Activated B cell treated with CpG ODN at 0.5 μM for 24 hours (primary cell): ENCODE results near the gene OTUB2. TPM values are rescaled to one million over a fixed set of nuclear protein-coding genes. Genes with fewer than 3 reads are reported as not detected.

Experiments used
- ATAC-seq: fragments of 200-7000 bp; cut with Tn5 transposase; one replicate; pipeline ENCODE4 v1.10.0; 2021; ENCODE audit warnings: low read depth, mild to moderate bottlenecking, moderate library complexity
- CTCF ChIA-PET: fragments of 350-600 bp; sonication (Branson Sonifier 250); formaldehyde crosslinking; loops from one replicate; lab custom pipeline; 2021; ENCODE audit warnings: antibody characterized with exemption; lab: Charles Lee
- POLR2A ChIA-PET: fragments of 350-600 bp; sonication (Branson Sonifier 250); formaldehyde crosslinking; loops from one replicate; lab custom pipeline; 2021; ENCODE audit warnings: antibody characterized with exemption; lab: Charles Lee
- DNase-seq: peaks from one replicate; pipeline ENCODE4 v3.0.0; 2022
- H3K27ac Mint-ChIP-seq: one replicate; pipeline ENCODE4 v1.8.0; 2020; ENCODE audit warnings: mixed read lengths
- H3K27me3 Mint-ChIP-seq: one replicate; pipeline ENCODE4 v1.8.0; 2021; ENCODE audit warnings: mixed read lengths
- H3K36me3 Mint-ChIP-seq: one replicate; pipeline ENCODE4 v1.8.0; 2021; ENCODE audit warnings: low read depth, mixed read lengths
- H3K4me1 Mint-ChIP-seq: one replicate; pipeline ENCODE4 v1.8.0; 2021; ENCODE audit warnings: mixed read lengths
- H3K4me3 Mint-ChIP-seq: one replicate; pipeline ENCODE4 v1.8.0; 2020; ENCODE audit warnings: mild to moderate bottlenecking, mixed read lengths
- H3K9me3 Mint-ChIP-seq: one replicate; pipeline ENCODE4 v1.8.0; 2020; ENCODE audit warnings: mixed read lengths
- CTCF ChIP-seq: fragments of 200-600 bp; IDR thresholded peaks from one replicate; pipeline ENCODE4 v1.8.0; 2022; ENCODE audit warnings: antibody characterized with exemption, mild to moderate bottlenecking
- intact Hi-C: fragments of 100-400 bp; cut with micrococcal nuclease; formaldehyde crosslinking; loops from one replicate; pipeline ENCODE4 v1.15.1; 2024
- total RNA-seq: library from RNA; stranded (reverse); gene quantifications from 2 replicates; pipeline ENCODE4 v1.2.3, GENCODE V29; 2022

Gene OTUB2
- total RNA-seq, 1 donor from 2014 or later, result not detected

- Mint-ChIP-seq H3K4me1 (no peaks in the 10 kb centered on the region), H3K27me3 (no peaks in the 10 kb centered on the region), H3K36me3 (peaks cover 84% of the 10 kb centered on the region), H3K9me3 (no peaks in the 10 kb centered on the region), H3K27ac (no peak overlapping the region), H3K4me3 (no peak overlapping the region)
- DNase-seq (no peak), ATAC-seq (no peak)
- intact Hi-C loops, result no loop called here
- ChIA-PET POLR2A (no interaction called here), CTCF (interaction anchor here (0.6 to 3.0 kb wide), 3 partner anchors 13 to 131 kb away, joined by 3 to 10 read pairs (median 3); no protein-coding TSS in a partner anchor)
- no peak for TF ChIP-seq CTCF
Measured at GRCh38 chr14:94048691-94049624, 22.8 kb downstream of the OTUB2 start.

GRCh38 chr14:94049625-94050023 lies 23.5 kb downstream of the OTUB2 start:
- DNase-seq, result no peak

GRCh38 chr14:94050231-94050880 lies 24.2 kb downstream of the OTUB2 start:
- ChIA-PET POLR2A (no interaction called here), CTCF (interaction anchor here (3.0 kb wide), 1 partner anchor 14 kb away, joined by 10 read pairs; no protein-coding TSS in a partner anchor)
- DNase-seq (no peak), ATAC-seq (no peak)
- Mint-ChIP-seq H3K36me3 (peaks cover 84% of the 10 kb centered on the region), H3K27me3 (no peaks in the 10 kb centered on the region), H3K9me3 (no peaks in the 10 kb centered on the region), H3K4me3 (no peak overlapping the region), H3K27ac (no peak overlapping the region), H3K4me1 (no peaks in the 10 kb centered on the region)
- intact Hi-C loops, result no loop called here
- no peak for TF ChIP-seq CTCF

More at GRCh38 chr14:94049625-94050023, 23.5 kb downstream of the OTUB2 start:
- ATAC-seq, result no peak
- intact Hi-C loops, result no loop called here
- ChIA-PET POLR2A (no interaction called here), CTCF (interaction anchor here (0.6 to 3.0 kb wide), 2 partner anchors 13 to 130 kb away, joined by 3 to 10 read pairs; no protein-coding TSS in a partner anchor)
- H3K36me3 Mint-ChIP-seq, result peaks cover 84% of the 10 kb centered on the region
- H3K4me3 Mint-ChIP-seq, result no peak overlapping the region
- H3K4me1 Mint-ChIP-seq, result no peaks in the 10 kb centered on the region
- no peaks in the 10 kb centered on the region for H3K27me3 Mint-ChIP-seq
- no peak overlapping the region for H3K27ac Mint-ChIP-seq
- TF ChIP-seq CTCF, result no peak
- no peaks in the 10 kb centered on the region for H3K9me3 Mint-ChIP-seq

- Mint-ChIP-seq H3K4me1 (peaks cover 2% of the 10 kb centered on the region), H3K4me3 (no peak overlapping the region), H3K27me3 (no peaks in the 10 kb centered on the region), H3K36me3 (peaks cover 86% of the 10 kb centered on the region), H3K9me3 (no peaks in the 10 kb centered on the region), H3K27ac (no peak overlapping the region)
- intact Hi-C loops, result no loop called here
- ATAC-seq (no peak), DNase-seq (no peak)
- TF ChIP-seq CTCF, result no peak
- CTCF ChIA-PET, result interaction anchor here (1.0 to 2.3 kb wide), 3 partner anchors 15 to 86 kb away, joined by 3 to 11 read pairs (median 5); no protein-coding TSS in a partner anchor
- POLR2A ChIA-PET, result no interaction called here
Measured at GRCh38 chr14:94051115-94051514, 25.0 kb downstream of the OTUB2 start.

- ATAC-seq (no peak), DNase-seq (no peak)
- H3K27ac Mint-ChIP-seq, result no peak overlapping the region
- intact Hi-C loops, result no loop called here
- H3K4me1 Mint-ChIP-seq, result peaks cover 6% of the 10 kb centered on the region
- H3K4me3 Mint-ChIP-seq, result no peak overlapping the region
- H3K9me3 Mint-ChIP-seq, result no peaks in the 10 kb centered on the region
- peaks cover 92% of the 10 kb centered on the region for H3K36me3 Mint-ChIP-seq
- TF ChIP-seq CTCF, result no peak
- ChIA-PET CTCF (interaction anchor here (1.0 to 2.3 kb wide), 4 partner anchors 16 to 85 kb away, joined by 3 to 11 read pairs (median 4); no protein-coding TSS in a partner anchor), POLR2A (no interaction called here)
- no peaks in the 10 kb centered on the region for H3K27me3 Mint-ChIP-seq
Measured at GRCh38 chr14:94051779-94052178, 25.6 kb downstream of the OTUB2 start.
